ENCODE data around the gene PTPRT. TPM values are rescaled to one million over a fixed set of nuclear protein-coding genes. Genes with fewer than 3 reads are reported as not detected.
"Not testable (repeated sequence)": the region's sequence is repeated elsewhere in the genome, so short reads cannot be mapped to it uniquely, and the experiment has no call there.

The PTPRT gene
- total RNA-seq, 1 donor from 2014 or later = not detected

DNA sequence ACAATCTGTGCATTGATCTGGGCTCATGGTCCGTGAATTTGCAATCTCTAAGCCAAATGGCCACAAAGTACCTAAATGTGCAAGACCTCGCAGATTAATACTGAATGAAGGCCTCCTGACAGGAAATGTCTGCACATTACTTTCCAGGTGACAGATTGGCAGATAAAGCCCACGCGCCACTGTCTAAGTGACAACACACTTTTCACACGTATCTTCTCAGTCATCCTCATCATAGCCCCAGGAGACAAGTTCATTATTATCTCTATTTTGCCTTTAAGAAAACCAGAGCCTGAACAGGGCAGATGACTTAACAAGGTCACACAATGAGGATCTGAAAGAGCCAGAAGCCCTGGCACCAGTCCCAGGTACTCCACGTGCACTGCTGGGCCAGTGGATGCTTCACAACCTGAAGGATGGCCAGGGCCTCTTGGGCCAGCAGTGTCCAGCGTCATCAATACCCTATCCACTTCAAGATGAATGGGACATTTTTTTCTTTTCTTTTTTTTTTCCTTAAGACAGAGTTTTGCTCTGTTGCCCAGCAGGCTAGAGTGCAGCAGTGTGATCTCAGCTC lies 266.3 kb downstream of the PTPRT start:
- no peak for DNase-seq (ENCODE audit: extremely low read depth, low read depth, low spot score)

DNA sequence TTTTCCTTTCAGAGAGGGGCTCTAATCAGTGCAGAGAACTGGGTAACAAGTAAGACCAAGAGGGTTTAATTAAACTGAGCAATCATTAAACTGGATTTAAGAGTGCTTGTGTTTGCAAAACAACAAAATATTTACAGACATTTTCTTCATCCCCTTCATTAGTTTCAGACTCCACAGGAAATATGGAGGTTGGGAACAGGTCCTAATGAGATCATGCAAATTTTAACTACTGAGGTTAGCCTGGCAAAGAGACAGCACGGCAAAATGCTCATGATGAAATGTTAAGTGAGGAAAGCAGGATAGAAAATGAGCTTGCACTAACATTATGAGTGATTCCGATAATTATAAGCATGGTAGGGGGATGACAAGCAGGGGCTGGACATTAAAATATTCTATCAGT lies 268.9 kb downstream of the PTPRT start:
- no peak for DNase-seq (ENCODE audit: extremely low read depth, low read depth, low spot score)

DNA sequence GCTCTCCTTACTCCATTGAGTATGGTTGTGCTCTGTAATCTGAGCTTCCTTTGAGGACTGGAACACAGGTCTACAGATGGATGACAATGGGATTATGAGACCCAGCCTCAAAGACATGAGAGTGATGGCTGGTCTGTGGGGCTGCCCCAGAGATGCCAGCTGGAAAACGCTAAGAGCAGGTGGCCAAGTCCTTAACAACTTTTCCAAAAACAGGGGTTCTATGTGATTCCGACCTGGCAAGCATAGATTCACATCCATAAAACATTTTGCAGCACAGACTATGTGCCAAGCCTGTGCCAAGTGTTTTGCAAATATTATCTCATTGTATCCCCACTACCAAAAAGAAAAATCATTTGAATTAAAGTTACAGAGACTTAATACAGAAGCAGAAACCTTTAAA lies 270.4 kb downstream of the PTPRT start:
- no peak for DNase-seq (ENCODE audit: extremely low read depth, low read depth, low spot score)

DNA sequence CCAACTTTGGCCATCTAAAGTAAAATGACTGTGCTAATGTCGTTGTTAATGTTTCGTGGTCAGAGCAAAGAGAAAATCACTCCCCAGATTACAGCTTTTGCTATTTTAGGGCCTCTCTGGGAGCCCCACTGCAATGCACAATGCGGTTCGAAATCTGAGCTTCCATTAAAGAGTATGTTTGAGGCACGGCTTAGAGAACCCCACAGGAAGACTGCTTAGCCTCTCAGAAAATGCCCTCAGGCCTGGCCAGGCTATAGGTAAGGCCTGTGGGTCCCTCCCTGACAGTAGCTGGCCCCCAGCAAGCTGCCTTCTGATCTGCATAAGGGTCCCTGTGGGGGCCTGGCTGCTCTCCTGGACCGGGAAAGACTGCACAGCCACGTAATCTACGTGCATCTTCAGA lies 274.6 kb downstream of the PTPRT start:
- no peak for DNase-seq (ENCODE audit: extremely low read depth, low read depth, low spot score)

DNA sequence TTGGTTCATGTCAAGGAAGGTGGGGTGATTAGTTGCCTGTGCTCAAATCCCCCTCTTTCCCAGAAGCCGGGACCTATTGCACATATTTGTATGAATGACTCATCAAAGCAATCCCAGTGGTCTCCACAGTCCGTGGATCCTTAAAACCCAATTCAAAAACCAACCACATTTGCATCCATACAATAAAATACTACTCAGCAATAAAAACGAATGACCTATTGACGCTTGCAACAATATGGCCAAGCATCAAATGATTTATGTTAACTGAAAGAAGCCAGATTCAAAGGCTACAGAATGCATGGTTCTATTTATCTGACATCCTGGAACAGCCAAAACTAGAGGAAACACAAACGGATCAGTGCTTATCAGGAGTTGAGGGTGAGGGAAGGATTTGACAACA lies 275.4 kb downstream of the PTPRT start:
- DNase-seq (ENCODE audit: extremely low read depth, low read depth, low spot score) = no peak

DNA sequence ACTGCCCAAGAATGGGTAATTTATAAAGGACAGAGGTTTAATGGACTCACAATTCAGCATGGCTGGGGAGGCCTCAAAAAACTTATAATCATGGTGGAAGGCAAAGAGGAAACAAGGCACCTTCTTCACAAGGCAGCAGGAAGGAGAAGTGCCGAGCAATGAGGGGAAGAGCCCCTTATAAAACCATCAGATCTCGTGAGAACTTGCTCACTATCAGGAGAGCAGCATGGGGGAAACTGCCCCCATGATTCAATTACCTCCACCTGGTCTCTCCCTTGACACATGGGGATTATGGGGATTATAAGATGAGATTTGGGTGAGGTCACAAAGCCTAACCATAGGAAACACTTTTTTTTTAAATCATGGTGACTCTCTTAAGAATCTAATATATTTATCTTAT lies 278.9 kb downstream of the PTPRT start:
- not testable (repeated sequence) for DNase-seq (ENCODE audit: extremely low read depth, low read depth, low spot score)

DNA sequence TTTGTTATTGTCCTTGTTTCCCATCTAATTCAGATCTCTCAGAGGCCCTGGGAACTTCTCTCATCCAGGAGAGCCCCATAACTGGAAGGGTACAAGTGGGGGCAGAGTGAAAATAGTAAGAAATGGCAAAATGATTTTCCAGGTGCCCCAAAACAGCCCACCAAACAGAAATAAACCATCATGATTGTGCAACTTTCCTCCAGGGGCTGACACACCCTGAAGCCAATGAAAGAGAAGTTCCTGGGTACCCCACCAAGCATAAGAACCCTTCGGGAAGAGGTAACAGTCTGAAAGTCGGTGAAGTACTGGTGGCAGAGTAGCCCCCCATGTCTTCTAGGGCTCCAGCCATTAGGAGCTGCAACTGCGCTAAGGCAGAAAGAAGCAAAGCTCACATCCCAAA lies 282.0 kb downstream of the PTPRT start:
- DNase-seq (ENCODE audit: extremely low read depth, low read depth, low spot score) = no peak

DNA sequence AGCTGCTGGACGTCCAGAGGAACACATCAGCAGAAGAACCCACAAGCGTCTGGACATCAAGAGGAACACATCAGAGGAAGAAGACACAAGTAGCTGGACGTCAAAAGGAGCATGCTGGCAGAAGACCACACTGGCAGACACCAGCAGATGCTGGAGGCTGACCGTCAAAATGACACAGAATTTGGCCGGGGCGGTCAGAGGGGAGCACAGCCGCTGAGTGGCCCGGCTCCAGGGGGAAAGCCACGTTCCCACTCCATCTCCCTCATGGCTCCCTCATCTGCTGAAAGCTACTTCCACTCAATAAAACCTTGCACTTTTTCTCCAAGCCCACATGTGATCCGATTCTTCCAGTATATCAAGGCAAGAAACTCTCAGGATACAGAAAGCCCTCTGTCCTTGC lies 283.6 kb downstream of the PTPRT start:
- DNase-seq (ENCODE audit: extremely low read depth, low read depth, low spot score) = no peak

DNA sequence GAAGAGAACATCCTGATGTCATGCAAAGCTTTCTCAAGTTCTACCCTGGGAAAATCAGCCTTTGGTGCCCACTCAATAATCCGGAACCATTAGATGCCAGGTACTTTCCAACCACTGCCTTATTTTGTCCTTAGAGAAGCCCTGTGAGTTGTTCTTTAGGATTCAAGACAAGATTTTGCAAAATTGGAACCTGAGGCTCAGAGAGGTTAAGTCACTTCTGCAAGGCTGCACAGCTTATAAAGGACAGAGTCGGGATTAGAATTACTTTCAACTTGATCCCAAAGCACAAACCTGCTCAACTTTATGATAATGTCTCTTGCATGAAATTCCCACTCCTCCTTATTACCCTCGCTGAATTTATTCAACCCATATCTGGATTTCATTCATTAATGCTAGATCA lies 287.2 kb downstream of the PTPRT start:
- no peak for DNase-seq (ENCODE audit: extremely low read depth, low read depth, low spot score)

DNA sequence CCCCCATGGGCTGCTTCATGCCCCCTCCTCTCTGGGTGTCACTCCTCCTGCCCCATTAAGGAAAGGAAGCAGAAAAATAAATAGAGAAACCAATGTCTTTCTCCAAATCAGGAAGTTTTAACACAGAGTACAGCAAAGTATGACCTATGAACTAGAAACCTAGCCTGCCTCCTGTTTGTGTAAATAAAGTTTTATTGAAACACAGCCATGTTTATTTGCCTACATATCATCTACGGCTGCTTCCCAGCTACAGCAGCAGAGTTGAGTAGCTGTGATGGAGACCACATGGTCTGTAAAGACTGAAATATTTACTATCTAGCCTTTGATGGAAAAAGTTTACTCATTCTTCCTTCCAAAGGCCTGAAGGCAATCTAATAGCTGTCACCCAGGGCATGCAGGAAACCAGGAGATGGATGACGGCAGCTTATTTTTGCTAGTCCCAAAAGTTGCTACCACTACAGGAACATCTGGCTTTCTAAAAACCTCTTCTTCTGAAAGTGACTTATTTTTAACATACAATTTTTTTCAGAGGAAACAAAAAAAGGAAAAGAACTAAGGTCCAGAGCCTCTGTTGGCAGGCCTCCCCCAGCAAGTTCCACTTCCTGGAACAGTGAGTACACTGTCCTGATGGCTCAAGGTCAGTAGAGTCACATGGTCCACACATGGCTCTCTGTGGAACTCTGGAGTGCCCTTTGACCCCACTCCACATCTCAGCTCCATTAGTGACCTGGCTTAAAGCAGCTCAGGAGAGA lies 287.8 kb downstream of the PTPRT start:
- DNase-seq (ENCODE audit: extremely low read depth, low read depth, low spot score) = no peak

DNA sequence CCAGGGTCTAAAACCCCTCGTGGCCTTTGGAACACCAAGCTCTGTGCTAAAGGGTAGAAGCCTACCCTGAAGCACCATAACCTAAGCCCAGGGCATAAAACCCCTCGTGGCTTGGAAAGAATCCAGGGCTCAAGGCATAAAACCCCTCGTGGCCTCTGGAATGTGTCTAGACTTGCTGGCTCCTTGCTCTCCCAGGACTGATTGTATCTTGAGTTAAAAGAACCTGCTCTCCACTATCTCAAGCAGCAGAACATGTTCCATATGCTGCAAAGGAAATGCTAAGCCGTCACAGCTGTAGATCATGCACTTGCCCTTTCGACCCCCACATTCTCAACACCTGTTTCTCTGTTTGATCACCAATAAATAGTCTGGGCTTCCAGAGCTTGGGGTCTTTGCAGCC lies 288.9 kb downstream of the PTPRT start:
- not testable (repeated sequence) for DNase-seq (ENCODE audit: extremely low read depth, low read depth, low spot score)

DNA sequence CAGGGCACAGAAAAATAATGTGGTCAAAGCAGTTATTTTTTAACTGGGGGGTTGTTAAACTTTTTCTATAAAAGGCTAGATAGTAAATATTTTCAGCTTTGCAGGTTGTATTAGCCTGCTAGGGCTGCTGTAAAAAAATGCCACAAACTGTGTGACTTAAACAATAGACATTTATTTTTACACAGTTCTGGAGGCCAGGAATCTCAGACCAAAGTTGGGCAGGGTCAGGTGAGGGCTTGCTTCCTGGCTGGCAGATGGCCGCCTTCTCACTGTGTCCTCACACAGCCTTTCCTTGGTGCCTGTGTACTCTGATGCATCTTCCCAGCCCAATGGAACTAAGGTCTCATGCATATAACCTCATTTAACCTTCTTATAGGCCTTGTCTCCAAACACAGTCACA lies 294.7 kb downstream of the PTPRT start:
- no peak for DNase-seq (ENCODE audit: extremely low read depth, low read depth, low spot score)

DNA sequence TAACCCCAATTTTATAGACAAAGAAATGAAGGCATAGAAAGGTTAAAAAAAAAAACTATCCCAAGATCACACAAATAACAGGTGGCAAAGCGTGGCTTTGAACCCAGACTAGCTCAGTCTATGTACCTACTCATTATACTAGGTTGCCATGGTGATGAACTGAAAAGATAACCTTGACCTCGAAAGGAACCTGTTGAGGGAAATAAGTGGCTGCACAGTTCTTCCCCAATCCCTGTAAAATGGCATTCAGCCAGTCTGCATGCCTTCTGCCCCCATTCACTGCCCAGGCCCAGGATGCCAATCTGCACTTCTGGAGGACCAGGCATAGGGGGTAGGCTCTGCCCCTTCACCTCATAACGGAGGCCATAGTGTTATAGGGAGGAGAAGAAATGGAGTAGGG lies 295.2 kb downstream of the PTPRT start:
- no peak for DNase-seq (ENCODE audit: extremely low read depth, low read depth, low spot score)

DNA sequence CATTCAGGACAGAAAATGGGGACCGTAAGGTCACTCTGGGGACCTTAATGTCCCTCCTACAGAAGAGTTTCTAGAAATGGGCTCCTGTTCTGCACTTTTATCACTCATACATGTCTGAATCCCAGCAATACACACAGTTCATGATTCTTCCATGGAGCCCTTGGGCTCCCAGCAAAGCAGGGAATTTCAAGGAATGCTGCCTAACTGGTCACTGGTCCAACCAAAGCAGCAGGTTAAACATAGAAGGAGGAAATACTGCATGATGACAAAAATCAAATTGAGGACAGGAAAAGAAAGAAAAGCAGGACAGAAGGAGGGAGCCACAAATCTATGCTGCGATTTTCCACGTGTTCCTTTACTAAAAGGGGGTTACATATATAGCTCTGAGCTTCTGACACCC lies 300.2 kb downstream of the PTPRT start:
- no peak for DNase-seq (ENCODE audit: extremely low read depth, low read depth, low spot score)

DNA sequence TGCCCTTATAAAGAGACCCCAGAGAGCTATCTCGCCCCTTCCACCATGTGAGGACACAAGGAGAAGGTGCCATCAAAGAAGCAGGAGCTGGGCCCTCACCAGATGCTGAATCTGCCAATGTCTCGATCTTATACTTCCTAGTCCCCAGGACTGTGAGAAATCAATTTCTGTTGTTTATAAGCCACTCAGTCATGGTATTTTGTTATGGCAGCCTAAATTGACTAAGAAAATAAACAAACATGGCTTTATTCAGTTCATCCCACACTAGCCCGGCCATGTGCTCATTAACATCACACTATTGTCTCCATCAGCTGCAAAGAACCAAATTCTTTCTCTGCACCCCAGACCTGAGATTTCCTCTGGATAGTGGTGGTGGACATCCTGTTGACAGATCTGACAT lies 302.4 kb downstream of the PTPRT start:
- DNase-seq (ENCODE audit: extremely low read depth, low read depth, low spot score) = no peak

DNA sequence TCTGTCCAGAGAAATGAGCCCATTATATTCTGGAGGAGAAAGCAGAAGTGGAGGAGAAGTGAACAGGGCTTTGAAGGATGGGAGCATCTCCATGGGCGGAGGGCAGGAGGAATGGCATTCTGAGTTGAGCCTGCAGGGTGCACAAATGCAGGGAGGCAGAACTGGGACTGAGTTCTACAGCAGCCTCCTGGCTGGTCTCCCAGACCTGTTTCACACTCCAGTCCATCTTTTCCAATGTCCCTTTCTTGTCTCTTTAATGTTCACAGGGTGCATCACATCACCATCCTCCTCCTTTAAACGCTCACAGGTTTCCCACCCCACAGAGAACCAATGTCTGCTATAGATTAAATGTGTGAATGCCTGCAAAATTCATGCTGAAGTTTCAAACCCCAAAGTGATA lies 302.9 kb downstream of the PTPRT start:
- no peak for DNase-seq (ENCODE audit: extremely low read depth, low read depth, low spot score)

DNA sequence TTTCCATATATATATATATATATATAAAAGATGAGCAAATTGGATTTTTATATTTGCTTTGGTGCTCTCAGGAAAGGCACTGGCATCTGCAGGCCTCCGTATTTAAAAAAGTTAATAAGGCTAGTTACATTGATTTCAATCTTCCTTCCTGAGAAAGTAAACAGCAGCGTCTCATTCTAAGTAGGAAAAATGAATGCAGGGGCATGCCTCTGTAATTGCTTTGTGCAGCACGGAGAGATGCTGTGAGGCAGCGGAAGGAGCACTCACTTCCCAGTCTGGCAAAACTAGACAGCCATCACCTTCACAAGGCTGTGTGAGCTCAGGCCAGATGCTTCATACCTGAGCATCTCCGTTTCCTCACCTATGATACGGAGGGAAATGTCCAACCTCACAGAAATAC lies 303.7 kb downstream of the PTPRT start:
- DNase-seq (ENCODE audit: extremely low read depth, low read depth, low spot score) = no peak

DNA sequence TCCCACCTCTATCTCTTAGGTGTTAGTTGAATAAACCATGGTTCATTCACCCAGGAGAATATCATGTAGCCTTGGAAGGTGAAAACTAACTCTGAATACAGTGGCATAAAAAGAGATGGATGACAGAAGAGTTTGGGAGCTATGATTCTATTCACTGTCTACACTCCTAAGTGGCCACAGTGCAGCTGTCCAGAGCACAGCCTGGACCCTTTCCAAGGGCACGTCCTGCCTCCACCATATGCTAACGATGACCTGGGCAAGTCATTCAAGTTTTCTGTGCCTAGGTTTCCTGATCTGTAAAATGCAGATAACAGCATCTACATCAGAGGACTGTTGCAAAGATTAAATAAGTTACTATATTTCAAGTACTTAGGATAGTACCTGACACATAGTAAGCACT lies 314.1 kb downstream of the PTPRT start:
- DNase-seq (ENCODE audit: extremely low read depth, low read depth, low spot score) = no peak

DNA sequence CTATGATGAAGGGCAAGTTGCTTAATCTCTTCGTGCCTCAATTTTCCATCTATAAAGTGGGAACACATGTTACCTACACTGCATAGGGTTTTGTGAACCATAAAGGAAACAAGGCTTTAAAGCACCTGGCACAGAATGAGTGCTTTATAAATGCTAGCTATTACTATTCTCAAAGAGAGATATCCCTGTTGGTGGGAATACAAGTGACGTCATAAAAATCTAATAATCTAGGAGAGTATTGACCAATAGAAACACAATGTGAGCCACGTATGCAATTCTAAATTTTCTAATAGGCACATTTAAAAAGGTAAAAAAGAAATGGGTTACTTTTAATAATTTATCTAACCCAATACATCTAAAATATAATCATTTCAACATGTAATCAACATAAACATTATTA lies 316.4 kb downstream of the PTPRT start:
- DNase-seq (ENCODE audit: extremely low read depth, low read depth, low spot score) = no peak

DNA sequence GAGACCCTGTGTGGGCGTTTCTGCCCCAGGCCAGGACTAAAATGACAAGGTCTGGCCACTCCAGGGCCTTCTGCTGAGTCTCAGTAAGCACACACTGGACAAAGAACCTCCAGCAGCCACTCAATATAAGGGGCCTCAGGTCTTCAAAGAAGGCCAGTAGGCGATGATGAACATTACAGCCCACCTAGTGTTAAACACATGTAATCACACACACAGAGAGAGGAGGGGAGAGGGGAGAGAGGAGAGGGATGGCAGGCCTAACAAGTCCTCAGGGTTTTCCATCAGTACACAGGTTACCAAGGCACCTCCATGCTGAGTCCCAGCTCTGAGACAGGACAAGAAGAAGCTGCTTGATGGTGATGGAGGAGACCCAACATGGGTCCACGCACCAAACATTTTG lies 325.6 kb downstream of the PTPRT start:
- DNase-seq (ENCODE audit: extremely low read depth, low read depth, low spot score) = no peak

DNA sequence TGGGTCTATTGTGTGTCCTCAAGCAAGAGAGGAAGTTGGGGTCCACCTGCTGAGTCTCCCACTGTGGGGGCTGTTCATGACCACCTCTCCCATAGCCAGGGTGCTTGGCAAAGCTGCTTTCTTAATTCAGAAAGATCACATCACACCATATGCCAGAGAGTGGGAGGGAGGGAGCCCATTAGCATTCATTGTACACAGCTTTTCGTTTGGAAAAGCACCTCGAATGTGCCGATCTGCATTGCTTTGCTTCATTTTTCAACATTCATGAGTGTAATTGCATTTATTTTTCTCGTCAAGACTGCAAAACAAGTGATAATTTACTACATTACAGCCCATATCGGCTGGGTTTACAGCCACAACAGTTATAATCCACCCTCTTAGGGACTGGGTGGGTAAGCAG lies 327.3 kb downstream of the PTPRT start:
- DNase-seq (ENCODE audit: extremely low read depth, low read depth, low spot score) = no peak

DNA sequence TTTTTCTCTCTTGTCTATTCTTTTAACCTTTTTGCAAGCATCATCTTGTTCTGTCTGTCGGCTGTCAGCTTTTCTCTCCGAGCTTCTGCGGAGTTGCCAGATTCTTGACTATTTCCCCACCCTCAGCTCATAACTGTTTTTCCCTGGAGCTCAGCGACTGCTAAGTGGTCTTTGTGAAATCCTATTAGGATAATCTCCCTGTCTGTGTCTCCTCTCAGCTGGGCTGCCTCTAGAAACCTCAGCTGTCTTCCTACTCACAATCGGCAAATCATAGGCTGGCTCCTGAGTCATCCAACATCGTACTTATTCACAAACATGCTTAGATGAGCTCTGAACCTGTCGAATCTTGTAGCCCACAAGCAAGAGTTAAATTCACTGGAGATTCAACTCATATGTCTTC lies 332.3 kb downstream of the PTPRT start:
- DNase-seq (ENCODE audit: extremely low read depth, low read depth, low spot score) = no peak

DNA sequence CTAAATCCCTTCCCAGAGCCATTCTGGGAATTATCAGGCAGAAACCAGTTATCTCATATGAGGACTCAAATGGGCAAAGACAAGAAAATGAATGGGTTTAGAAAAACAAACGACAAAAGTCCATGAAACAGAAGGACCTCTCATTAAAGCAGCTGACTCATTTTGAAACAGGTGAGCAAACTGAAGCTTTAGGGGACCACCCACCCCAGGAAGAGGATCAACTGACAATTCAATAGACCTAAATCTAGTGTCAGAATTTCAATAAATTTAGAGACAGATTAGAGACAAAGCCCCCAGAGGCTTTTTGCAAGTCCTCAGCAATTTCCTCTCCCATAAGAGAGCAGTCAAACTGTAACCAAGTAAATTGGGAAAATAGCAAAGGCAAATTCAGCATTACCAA lies 333.8 kb downstream of the PTPRT start:
- no peak for DNase-seq (ENCODE audit: extremely low read depth, low read depth, low spot score)

All from glomerular endothelial cell (primary cell).